GM18502 (cell line): ENCODE results near the gene LILRB4.
"Not testable (repeated sequence)": the region's sequence is repeated elsewhere in the genome, so short reads cannot be mapped to it uniquely, and the experiment has no call there.

Experiments
- ATAC-seq: cut with Tn5 transposase; IDR thresholded peaks from one replicate; pipeline ENCODE4 v1.9.1; 2021; ENCODE audit warnings: mild to moderate bottlenecking; ENCODE audit not compliant: unreplicated experiment, poor library complexity

LILRB4 gene

DNA sequence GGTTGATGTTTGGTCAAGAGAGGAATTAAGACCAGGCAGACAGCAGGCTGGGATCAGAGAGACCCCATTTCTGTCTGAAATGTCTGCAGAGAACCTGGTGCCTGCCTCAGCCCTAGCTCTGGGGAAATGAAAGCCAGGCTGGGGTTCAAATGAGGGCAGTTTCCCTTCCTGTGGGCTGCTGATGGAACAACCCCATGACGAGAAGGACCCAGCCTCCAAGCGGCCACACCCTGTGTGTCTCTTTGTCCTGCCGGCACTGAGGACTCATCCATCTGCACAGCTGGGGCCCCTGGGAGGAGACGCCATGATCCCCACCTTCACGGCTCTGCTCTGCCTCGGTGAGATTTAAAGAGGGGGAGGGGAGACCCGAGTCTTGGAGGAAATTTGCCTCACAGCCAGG is at the start of gene LILRB4:
Gene LILRB4, plus strand, starts transcription at position 256 of the 400 bp plus-strand sequence. Its CDS starts 49 bp downstream, at position 305.
- no peak for ATAC-seq

DNA sequence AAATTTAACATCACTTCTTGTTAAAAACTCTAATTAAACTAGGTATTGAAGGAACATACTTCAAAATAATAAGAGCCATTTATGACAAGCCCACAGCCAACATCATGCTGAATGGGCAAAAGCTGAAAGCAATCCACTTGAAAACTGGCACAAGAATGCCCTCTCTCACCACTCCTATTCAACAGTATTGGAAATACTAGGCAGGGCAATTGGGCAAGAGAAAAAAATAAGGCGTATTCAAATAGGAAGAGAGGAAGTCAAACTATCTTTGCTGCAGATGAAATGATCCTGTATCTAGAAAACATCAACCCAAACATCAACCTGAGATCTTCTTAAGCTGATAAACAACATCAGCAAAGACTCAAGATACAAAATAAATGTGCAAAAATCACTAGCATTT is 48.1 kb upstream of the LILRB4 start:
- no peak for ATAC-seq

DNA sequence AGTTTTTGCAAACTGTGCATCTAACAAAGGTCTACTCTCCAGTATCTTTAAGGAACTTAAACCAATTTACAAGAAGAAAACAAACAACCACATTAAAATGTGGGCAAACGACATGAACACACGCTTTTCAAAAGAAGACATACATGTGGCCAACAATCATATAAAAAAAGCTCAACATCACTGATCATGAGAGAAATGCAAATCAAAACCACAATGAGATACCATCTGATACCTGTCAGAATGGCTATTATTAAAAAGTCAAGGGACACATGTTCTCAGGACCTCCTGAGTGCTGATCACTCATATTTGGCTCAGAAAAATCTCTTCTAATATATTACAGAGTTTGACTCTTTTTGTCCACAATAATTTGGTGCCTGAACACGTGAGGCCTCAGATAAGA is 46.7 kb upstream of the LILRB4 start:
- peak; percentile 38 for ATAC-seq

DNA sequence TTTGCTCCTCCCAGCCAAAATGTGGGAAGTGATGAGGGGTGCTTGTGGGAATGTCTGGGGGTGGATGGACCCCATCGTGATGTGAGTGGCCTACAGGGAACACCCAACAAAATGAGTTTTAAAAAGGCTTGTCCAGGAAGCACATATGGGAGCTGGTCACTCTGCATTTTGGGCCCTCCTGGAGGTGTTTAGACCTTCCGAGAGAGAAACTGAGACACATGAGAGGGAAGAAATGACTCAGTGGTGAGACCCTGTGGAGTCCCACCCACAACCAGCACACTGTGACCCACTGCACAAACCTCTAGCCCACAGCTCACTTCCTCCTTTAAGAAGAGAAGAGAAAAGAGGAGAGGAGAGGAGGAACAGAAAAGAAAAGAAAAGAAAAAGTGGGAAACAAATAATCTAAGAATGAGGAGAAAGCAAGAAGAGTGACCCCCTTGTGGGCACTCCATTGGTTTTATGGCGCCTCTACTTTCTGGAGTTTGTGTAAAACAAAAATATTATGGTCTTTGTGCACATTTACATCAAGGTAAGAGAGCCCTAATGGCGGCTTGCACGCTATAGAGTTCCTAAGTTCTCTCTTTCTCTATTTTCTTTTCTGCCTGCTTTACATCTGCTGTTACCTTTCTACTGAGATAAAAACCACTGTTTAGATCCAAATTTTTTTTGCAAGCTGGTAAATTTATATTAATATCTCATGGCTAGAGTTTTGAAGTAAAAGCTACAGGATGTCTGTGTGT is 45.8 kb upstream of the LILRB4 start:
- peak; percentile 82 for ATAC-seq

DNA sequence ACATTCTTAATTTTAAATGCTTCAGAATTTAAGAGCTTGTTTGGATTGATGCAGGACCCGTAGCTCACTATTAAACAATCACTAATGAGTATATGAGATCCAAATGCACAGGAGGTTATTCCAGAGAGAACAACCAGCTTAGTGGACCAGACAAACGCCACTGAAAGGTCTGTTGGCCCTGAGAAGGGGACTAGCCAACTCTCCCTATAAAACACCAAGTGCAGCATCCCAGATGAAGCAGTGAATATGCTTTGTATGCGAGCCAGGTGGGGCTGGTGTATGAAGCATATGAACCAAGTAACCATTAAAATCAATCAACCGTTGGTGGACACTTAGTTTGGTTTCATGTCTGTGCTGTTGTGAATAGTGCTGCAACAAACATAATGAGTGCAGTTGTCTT is 42.3 kb upstream of the LILRB4 start:
- ATAC-seq: no peak

DNA sequence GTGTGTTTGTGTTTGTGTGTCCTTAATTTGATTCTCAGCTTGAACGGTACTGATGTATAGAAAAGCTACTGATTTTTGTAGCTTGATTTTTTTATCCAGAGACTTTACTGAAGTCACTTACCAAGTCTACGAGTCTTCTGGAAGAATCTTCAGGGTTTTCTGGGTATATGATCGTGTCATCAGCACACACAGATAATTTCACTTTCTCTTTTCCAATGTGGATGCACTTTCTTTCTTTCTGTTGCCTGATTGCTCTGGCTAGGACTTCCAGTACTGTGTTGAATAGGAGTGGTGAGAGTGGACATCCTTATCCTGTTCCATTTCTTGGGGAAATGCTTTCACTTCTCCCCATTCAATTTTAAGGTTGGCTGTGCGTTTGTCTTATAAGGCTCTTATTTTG is 40.4 kb upstream of the LILRB4 start:
- ATAC-seq: no peak

DNA sequence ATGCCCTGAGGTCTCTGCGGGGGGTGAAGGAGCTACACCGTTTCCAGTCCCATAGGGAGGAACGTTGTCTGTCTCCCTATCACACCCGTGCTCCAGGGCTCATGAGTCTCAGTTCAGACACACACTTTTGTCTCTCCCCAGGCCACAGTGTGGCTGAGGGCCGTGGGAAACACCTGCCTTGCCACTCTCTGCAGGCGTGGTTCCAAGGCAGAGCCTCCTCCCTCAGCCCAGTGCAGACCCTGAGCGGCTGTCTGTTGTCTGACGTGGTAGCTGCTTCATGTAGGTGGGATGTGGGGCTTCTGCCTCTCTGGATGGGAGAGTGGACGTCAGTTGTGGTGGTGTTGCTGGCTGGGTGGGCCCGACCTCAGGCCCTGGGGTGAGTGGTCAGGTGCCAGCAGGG is 38.6 kb upstream of the LILRB4 start:
- peak; percentile 34 for ATAC-seq

DNA sequence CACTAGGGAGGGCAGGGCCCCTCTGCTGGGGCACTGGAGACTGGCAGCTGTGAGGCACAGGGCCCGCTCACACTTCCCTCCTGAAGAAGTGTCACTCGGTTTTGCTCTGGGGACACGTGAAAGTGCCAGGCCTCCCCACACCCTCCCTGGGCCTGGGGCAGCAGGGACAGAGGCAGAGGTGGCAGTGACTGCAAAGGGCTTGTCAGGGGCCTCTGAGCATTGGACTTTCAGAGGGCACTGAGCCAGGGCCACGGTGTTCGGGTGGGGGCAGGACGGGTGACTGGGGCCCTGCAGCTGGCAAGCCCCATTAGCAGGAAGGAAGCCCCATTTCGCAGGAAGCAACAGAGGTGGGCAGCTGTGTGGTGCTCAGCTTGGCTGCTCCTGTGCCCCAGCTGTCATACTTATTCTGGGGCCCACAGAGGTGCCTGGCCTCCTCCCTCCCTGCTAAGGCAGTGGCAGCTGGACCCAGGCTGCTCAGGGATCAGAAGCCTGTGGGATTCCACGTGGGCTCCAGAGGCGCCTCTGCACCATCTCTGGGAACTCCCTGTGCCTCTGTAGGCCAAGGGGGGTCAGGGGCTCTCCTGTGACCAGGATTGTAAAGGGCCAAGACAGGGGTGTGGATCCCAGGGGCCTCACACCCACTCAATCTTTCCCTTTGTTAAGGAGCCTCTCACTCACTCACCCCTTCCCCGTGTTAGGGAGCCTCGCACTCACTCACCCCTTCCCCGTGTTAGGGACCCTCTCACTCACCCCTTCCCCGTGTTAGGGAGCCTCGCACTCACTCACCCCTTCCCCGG is 37.7 kb upstream of the LILRB4 start:
- peak; percentile 36 for ATAC-seq

DNA sequence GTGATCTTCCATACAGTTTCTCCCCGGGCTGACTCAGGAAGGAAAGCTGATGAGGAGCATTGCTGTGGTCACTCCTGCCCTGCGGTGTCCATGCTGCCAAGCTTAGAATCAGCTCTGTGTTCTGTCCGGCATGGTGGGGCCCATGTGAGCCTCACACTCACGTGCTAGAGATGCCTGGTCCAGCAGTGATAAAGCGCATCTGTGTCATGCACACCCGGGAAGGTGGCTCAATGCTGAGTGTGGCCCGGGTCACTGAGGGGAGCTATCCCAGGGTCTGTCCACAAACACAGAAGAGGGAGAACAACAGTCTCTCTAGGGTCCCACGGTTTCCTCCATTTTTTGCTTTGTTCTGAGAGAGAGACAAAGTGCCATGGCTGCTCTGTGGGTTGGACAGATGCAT is 36.0 kb upstream of the LILRB4 start:
- ATAC-seq: no peak

DNA sequence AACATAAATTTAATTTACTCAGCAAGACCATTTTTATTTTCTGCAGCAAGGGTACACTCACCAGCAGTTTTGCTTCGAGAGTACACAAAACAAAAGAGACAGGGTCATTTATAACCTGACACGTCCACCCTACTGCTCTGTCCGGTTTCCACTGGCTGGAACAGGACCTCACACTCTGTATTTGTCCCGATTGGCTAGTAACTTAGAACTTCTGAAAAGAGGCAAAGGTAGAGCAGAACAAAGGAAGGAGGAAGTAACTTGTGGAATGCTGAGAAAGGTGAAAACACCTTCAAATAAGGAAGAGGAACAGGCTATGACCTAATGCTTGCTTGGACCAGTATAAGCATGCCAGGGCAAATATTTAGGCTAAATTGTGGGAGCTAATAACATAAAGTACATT is 34.9 kb upstream of the LILRB4 start:
- not testable (repeated sequence) for ATAC-seq

DNA sequence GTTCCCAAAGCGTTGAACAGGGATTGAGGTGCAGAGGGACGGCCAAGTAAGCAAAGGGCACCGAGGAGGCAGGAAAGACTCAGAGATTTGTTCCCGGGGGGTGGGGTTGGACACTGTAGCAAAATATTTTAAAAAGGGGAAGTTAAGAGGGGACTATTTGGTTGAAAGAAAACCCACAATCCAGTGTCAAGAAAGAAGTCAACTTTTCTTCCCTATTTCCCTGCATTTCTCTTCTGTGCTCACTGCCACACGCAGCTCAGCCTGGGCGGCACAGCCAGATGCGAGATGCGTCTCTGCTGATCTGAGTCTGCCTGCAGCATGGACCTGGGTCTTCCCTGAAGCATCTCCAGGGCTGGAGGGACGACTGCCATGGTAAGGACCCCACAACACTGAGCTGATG is 32.5 kb upstream of the LILRB4 start, which contains the start of gene LILRB1:
Gene LILRB1, plus strand, starts transcription at position 223 of the 400 bp plus-strand sequence. CDS start 590 bp downstream, outside the sequence.
- not testable (repeated sequence) for ATAC-seq

DNA sequence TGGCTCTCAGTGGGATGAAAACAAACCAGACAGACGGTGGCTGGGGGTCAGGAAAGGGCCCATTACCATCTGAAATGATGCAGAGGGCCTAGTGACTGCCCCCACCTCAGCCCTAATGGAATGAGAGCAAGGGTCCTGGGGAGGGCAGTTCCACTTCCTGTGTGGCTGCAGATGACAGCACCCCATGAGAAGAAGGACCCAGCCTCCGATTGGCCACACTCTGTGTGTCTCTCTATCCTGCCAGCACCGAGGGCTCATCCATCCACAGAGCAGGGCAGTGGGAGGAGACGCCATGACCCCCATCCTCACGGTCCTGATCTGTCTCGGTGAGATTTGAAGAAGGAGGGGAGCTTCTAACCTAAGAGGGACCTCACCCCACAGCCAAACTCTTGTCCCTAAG is 32.0 kb upstream of the LILRB4 start:
- no peak for ATAC-seq

DNA sequence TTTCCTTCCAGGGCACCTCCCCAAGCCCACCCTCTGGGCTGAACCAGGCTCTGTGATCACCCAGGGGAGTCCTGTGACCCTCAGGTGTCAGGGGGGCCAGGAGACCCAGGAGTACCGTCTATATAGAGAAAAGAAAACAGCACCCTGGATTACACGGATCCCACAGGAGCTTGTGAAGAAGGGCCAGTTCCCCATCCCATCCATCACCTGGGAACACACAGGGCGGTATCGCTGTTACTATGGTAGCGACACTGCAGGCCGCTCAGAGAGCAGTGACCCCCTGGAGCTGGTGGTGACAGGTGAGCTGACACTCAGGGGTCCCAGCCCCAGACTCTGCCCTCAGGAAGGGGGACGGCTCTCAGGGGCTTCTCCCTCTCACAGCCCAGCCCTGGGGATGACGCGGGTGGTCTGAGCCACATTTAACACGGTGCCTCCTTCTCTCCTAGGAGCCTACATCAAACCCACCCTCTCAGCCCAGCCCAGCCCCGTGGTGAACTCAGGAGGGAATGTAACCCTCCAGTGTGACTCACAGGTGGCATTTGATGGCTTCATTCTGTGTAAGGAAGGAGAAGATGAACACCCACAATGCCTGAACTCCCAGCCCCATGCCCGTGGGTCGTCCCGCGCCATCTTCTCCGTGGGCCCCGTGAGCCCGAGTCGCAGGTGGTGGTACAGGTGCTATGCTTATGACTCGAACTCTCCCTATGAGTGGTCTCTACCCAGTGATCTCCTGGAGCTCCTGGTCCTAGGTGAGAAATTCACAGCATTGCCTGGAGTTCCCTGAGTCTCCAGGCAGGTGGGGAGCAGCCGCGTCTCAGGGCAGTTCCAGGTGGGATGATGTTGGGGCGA is 31.1 kb upstream of the LILRB4 start:
- not testable (repeated sequence) for ATAC-seq

DNA sequence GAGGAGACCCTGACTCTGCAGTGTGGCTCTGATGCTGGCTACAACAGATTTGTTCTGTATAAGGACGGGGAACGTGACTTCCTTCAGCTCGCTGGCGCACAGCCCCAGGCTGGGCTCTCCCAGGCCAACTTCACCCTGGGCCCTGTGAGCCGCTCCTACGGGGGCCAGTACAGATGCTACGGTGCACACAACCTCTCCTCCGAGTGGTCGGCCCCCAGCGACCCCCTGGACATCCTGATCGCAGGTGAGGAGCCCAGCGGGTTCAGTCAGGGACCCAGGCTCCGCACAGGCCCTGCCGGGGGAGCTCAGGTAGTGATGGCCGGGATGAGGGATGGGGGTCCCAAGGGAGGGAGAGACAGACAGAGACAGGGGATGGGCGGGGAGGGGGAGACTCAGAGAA is 30.3 kb upstream of the LILRB4 start:
- not testable (repeated sequence) for ATAC-seq

DNA sequence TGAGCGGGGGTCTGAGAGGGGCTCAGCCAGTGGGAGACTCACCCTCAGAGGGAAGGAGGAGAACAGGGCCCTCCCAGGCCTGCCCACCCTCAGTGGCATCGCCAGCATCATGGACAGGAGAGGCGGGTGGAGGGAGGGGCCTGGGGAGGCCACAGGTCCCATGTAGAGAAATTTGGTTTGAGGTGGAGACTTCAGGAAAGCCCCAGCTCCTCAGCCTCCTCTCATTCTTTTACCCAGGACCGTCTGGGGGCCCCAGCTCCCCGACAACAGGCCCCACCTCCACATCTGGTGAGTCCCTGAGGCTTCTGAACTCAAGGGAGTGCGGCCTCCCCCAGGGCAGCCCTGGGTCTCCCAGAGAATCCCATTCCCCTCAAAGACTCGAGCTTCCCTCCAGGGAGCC is 29.4 kb upstream of the LILRB4 start:
- ATAC-seq: no peak

DNA sequence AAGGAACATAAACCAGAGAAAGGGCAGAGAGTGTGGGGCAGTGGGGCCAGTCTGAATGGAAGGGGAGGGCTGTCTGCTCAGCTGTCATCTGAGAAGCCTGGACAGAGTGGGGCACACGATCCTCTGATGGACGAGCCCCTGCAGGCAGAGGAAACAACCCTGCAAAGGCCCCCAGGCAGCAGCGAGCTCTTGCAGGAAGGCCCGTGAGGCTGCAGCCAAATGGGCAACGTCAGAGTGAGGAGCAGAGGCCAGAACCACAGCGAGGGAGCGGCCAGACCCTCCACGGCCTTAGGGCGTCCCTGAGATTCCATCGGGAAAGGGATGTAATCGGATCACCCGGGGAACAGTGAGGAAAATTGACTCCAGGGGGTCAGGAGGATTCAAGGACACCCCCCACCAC is 26.7 kb upstream of the LILRB4 start:
- ATAC-seq: not testable (repeated sequence)

DNA sequence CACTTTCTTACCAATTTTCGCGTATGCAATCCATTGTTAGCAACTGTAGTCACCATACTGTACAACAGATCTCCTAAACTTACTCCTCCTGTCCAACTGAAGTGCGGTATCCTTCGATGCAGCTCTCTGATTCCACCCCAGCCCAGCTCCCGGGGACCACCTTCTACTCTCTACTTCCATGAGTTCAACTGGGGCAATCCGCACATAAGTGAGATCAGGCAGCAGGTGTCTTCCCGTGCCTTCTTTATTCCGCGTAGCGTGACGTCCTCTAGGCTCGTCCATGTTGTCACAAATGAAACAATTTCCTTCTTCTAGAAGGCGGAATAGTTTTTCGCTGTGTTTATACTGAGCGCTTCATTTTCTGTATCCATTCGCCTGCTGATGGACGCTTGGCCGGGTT is 24.1 kb upstream of the LILRB4 start:
- ATAC-seq: no peak

DNA sequence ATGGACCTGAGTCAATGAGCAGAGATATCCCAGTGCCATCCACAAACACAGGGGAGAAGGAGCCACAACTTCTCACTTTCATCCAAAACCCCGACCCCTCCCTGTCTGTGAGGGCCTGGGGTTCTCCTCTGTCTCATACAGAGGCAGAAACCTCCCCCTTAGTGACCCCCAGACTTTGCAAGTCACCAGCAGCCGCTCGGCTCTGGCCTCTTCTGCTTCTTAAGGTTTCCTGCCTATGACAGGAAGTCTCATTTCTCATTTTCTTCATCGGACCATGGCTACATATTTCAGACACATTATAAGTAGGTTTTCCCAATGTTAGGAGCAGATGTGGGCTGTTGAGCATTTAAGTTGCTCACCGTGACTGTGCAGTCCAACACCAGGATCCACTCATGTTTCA is 19.8 kb upstream of the LILRB4 start:
- ATAC-seq: not testable (repeated sequence)

DNA sequence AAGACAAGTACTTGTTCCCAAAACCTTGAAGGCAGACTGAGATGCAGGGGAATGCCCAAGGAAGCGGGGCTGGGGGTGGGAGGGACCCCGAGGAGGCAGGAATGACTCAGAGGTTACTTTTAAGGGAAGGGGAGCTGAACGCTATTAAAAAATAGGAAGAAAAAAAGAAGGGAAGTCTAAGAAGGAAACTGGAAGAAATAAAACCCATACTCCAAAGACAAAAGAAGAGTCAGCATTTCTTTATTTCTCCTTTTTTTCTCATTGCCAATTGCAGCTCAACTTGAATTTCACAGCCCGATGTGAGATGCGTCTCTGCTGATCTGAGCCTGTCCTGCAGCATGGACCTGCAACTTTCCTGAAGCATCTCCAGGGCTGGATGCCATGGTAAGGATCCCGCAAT is 19.2 kb upstream of the LILRB4 start:
- ATAC-seq: not testable (repeated sequence)

DNA sequence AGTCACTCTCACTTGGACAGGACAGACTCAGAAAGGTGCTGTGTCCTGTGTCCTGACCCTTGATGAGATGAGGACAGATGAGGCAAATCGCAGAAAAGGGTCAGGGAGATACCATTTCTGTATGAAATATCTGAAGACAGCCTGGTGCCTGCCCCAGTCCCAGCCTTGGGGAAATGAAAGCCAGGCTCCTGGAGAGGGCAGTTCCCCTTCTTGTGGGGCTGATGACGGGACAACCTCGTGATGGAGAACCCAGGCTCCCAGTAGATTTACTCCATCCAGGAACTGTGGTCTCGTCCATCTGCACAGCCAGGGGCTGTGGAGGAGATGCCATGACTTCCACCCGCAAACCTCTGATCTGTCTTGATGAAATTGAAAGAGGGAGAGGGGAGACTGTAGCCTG is 18.7 kb upstream of the LILRB4 start:
- no peak for ATAC-seq
